ACHN (cell line): Measurements from ENCODE around the gene CEPT1.

ENCODE experiments used
- DNase-seq: peaks from one replicate; pipeline ENCODE4 v3.0.0-alpha.2; 2015
- in situ Hi-C: cut with HindIII; loops from 2 replicates; pipeline ENCODE4 v1.10.0; 2017; ENCODE audit warnings: low sequenced_read_pairs, low pct_ligation_motif_present, low pct_unique_long_range_greater_than_20kb

The CEPT1 gene

DNA sequence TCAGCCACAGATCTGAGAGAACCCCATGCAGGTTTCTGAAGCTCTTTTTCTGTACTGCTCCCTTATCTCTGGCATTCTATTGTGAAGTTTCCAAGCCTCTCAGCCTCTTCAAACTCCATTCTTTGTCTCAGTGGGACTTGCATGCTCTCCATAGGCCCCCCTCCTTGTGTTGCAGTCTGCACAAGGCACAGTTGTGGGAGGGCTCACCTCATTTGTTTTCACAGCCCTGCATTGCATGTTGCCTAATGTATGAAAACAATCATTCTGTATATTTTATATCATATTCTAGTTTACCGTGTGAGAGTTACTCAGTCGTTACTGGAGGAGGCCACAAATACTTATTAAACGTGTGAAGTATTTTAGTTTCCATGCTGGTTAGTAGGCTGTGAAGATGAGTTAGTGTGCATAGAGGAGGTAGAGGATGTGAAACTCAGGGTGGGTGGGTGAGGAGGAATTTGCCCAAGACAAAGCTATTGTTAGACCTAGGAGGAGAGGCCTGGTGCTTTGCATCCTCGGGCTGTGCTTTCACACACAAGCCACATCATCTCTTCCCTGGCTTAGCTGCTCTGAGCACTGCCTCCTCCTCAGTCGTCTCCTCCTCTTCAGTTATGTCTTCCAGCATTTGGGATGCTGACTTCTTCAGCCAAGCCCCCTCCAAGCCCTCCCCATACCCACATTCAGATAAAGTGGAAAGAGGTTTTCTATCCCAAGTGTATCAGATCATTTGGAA, 79.7 kb downstream of the CEPT1 start:
- DNase-seq = no peak
- in situ Hi-C loops = no loop called here

- no peak for DNase-seq
- in situ Hi-C loops = no loop called here
Measured at GRCh38 chr1:111220302-111220890, 80.4 kb downstream of the CEPT1 start.

DNA sequence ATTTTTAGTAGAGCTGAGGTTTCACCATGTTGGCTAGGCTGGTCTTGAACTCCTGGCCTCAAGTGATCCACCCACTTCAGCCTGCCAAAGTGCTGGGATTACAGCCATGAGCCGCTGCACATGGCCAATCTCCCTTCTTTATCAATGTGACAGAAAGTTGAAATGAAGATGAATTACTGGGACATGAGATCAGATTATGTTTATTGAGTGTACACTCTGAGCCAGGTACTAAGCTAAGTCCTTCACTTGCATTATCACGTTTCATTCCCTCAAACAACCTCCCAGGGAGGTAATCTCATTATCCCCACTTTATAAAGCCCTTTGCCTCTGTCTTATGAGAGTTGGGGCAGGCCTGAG, 81.2 kb downstream of the CEPT1 start:
- DNase-seq = no peak
- in situ Hi-C loops = no loop called here

DNA sequence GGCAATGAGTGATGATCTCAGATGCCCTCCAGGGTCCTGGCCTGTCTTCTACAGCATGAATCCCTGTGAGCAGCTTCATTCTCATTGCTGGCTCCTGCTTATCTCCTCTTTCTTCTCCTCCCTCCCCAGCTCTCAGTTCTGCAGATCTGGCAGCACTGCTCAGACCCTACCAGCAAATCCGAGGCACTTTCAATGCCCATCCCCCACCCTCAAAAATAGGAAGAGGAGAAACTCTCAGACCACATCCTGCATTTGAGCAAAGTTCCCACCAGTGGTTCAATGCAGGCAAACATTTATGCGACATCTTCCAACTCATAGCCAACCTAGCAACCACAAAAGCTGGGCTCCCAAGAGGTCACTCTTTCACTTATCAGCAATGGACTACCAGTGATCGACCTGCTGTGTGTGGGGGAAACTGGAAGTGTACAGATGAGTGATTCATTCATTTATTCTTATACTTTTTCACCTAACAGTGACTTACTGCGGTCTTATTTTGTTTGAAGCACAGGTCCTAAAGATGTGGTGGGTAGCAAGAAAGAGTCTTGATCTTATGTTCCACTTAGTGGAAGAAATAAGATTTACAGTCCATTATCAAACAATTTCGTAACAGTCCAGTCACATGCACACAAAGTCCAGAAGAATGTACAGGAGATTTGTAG, 81.7 kb downstream of the CEPT1 start:
- DNase-seq = no peak
- in situ Hi-C loops = no loop called here

GRCh38 chr1:111222308-111223125, 82.5 kb downstream of the CEPT1 start:
- in situ Hi-C loops = no loop called here
- DNase-seq = peak; percentile 65

- in situ Hi-C loops = no loop called here
- no peak for DNase-seq
Measured at GRCh38 chr1:111223126-111223685, 83.2 kb downstream of the CEPT1 start.

- in situ Hi-C loops = no loop called here
- DNase-seq = no peak
Measured at GRCh38 chr1:111225091-111225490, 85.1 kb downstream of the CEPT1 start.

- in situ Hi-C loops = no loop called here
- no peak for DNase-seq
Measured at GRCh38 chr1:111225717-111226400, 85.8 kb downstream of the CEPT1 start.

GRCh38 chr1:111227434-111227833, 87.4 kb downstream of the CEPT1 start, which contains the start of gene CHI3L2:
Gene CHI3L2 (plus strand): TSS chr1:111227713. CDS start chr1:111227730, 17 bp downstream.
- DNase-seq = no peak
- in situ Hi-C loops = no loop called here

DNA sequence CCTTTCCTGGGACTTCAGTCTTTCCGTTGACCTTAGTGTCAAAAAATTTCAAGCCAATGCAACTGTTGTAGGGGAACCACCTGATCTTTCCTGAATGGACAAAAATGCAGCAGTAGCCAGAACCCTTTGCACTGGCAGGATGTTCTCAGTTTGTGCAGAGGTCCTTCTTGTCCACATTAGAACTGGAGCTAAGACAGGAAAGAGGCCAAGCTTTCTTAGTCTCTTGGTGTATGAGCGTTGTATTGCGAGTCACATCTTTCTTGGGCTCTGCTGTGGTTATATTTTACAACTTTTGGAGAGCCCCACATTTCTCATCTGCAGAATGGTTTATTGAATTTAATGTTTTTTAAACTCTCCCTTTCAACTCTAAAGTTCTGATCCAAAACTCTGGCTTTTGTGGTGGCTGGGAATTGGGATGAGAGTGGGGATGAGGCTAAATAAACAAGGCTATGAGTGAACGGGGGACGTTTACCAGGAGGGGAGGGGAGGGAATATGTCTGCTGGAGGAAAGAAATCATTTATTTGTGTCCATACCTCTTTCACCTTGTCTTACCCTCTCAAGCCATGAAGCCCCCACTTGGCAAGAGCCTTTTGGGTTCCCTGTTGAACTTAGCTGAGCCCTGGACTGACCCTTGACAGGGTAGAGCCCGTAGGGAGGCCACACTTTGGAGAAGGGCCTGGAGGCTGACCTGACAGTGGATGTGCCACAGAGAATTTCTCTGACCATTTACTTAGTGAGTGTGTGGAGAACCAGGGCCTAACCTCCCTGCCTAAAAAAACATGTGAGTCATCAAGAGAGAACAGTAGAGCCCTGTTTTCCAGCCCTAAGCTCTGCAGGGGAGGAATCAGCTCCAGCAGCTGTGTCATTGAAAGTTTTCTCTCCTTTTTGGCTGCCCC, 88.1 kb downstream of the CEPT1 start:
- DNase-seq = peak; percentile 47
- in situ Hi-C loops = no loop called here

DNA sequence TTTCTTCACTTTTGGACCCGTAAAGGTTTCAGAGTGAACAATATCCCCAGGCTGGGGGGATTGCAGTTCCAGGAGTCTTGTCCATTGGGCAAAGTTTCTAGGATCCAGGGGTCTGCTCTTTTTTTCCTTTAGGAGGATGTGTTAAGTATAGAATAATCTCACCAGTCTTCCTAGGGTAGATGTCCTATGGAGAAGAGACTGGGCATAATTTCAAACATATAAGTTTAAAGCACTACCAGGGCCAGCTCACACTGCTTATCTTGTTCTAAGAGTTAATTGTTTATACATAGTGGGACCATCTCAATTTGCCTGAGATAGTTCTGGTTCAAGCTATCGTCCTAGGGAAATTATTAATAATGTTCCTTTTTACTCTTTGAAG, 88.7 kb downstream of the CEPT1 start:
- DNase-seq = no peak
- in situ Hi-C loops = no loop called here

GRCh38 chr1:111232134-111232533, 92.1 kb downstream of the CEPT1 start:
- DNase-seq = no peak
- in situ Hi-C loops = no loop called here

GRCh38 chr1:111234258-111234657, 94.2 kb downstream of the CEPT1 start:
- in situ Hi-C loops = no loop called here
- DNase-seq = peak; percentile 6
